HepG2 (cell line): Measurements from ENCODE around the gene SLC13A3. TPM values are rescaled to one million over a fixed set of nuclear protein-coding genes. Genes with fewer than 3 reads are reported as not detected.

ENCODE experiments used
- CC2D1A ChIP-seq: sonication (generic); formaldehyde crosslinking; IDR thresholded peaks from 2 replicates; pipeline ENCODE4 v1.8.1; 2023; ENCODE audit warnings: mild to moderate bottlenecking, missing genetic modification reagents
- CSRNP1 ChIP-seq: sonication (generic); formaldehyde crosslinking; IDR thresholded peaks from 2 replicates; pipeline ENCODE4 v1.8.1; 2023; ENCODE audit warnings: mild to moderate bottlenecking, missing genetic modification reagents
- FOXA1 ChIP-seq, 2 experiments: fragments of 450-650 bp in 1 of 2; sonication (generic) in 1 of 2; formaldehyde crosslinking in 1 of 2; IDR thresholded peaks; 2 replicates each; pipeline versions ENCODE4 v1.4.0 to v1.6.1; 2016 to 2020; ENCODE audit warnings: missing genetic modification reagents in 1 of 2
- MAZ ChIP-seq, 2 experiments: sonication (generic) in 1 of 2; formaldehyde crosslinking in 1 of 2; IDR thresholded peaks; 2 replicates each; pipeline versions ENCODE4 v1.5.0 to v1.6.1; 2012 to 2020; ENCODE audit warnings: low read depth in 2 of 2, mild to moderate bottlenecking in 2 of 2, borderline replicate concordance in 1 of 2, improper control_type of control experiment in 1 of 2, low read length in 1 of 2, missing genetic modification reagents in 1 of 2, moderate library complexity in 1 of 2
- TRIM24 ChIP-seq: sonication (generic); formaldehyde crosslinking; IDR thresholded peaks from 2 replicates; pipeline ENCODE4 v1.8.0; 2022; ENCODE audit warnings: mild to moderate bottlenecking, missing genetic modification reagents
- XBP1 ChIP-seq: sonication (generic); formaldehyde crosslinking; IDR thresholded peaks from 2 replicates; pipeline ENCODE4 v1.5.0; 2020; ENCODE audit warnings: missing genetic modification reagents
- ZNF337 ChIP-seq: sonication (generic); formaldehyde crosslinking; IDR thresholded peaks from 2 replicates; pipeline ENCODE4 v1.5.1; 2020; ENCODE audit warnings: missing genetic modification reagents, low read depth, mild to moderate bottlenecking, borderline replicate concordance
- ZNF354B ChIP-seq: sonication (generic); formaldehyde crosslinking; IDR thresholded peaks from 2 replicates; pipeline ENCODE4 v1.8.0; 2022; ENCODE audit warnings: mild to moderate bottlenecking, missing genetic modification reagents
- ZNF614 ChIP-seq: IDR thresholded peaks from 2 replicates; pipeline ENCODE4 v1.6.1; 2018; ENCODE audit warnings: missing biosample characterization, missing genetic modification reagents, inconsistent platforms, borderline replicate concordance
- ZNF737 ChIP-seq: sonication (generic); formaldehyde crosslinking; IDR thresholded peaks from 2 replicates; pipeline ENCODE4 v1.5.0; 2020; ENCODE audit warnings: missing genetic modification reagents, mild to moderate bottlenecking, borderline replicate concordance
- ZNF747 ChIP-seq: sonication (generic); formaldehyde crosslinking; IDR thresholded peaks from 2 replicates; pipeline ENCODE4 v1.8.1; 2023; ENCODE audit warnings: missing genetic modification reagents, mild to moderate bottlenecking, borderline replicate concordance
- polyA plus RNA-seq, 8 experiments: library from polyadenylated mRNA; depleted of rRNA in 3 of 8; stranded (reverse) in 7 of 8; unstranded in 1 of 8; fragments of >200 nt; fragmentation: Illumina TruSeq in 4 of 8; extraction: Trizol in 4 of 8; gene quantifications; 2 replicates each; pipeline versions ENCODE4 v1.2.1 to v1.2.3, GENCODE V29; 2011 to 2016; ENCODE audit warnings: low read depth in 4 of 8, missing spikeins in 1 of 8, mixed read lengths in 1 of 8; ENCODE audit not compliant: insufficient read depth in 1 of 8
- total RNA-seq, 5 experiments: library from RNA; depleted of rRNA; stranded (reverse); fragments of >200 nt; fragmentation: Illumina TruSeq; extraction: Trizol; gene quantifications; 2 replicates each; pipeline ENCODE4 v1.2.3, GENCODE V29; 2016; ENCODE audit warnings: low read depth in 1 of 5
- TF ChIP-seq, protein P1 (sequence below): sonication (generic); formaldehyde crosslinking; IDR thresholded peaks from 2 replicates; pipeline ENCODE4 v1.5.0; 2020; ENCODE audit warnings: missing genetic modification reagents
- TF ChIP-seq, protein P2 (sequence below): sonication (generic); formaldehyde crosslinking; IDR thresholded peaks from 2 replicates; pipeline ENCODE4 v1.8.0; 2022; ENCODE audit warnings: mild to moderate bottlenecking, missing genetic modification reagents
- TF ChIP-seq, protein P3 (sequence below): sonication (generic); formaldehyde crosslinking; IDR thresholded peaks from 2 replicates; pipeline ENCODE4 v1.4.0; 2020; ENCODE audit warnings: missing genetic modification reagents
- TF ChIP-seq, protein P4 (sequence below): sonication (generic); formaldehyde crosslinking; IDR thresholded peaks from 2 replicates; pipeline ENCODE4 v1.5.1; 2020; ENCODE audit warnings: mild to moderate bottlenecking, missing genetic modification reagents, borderline replicate concordance

The SLC13A3 gene
- total and polyA plus RNA-seq, 2 of the 13 experiments (the other 11 are each of a cell fraction or from before 2014, with no cell fraction given), result 66.5 to 76.0 TPM

DNA sequence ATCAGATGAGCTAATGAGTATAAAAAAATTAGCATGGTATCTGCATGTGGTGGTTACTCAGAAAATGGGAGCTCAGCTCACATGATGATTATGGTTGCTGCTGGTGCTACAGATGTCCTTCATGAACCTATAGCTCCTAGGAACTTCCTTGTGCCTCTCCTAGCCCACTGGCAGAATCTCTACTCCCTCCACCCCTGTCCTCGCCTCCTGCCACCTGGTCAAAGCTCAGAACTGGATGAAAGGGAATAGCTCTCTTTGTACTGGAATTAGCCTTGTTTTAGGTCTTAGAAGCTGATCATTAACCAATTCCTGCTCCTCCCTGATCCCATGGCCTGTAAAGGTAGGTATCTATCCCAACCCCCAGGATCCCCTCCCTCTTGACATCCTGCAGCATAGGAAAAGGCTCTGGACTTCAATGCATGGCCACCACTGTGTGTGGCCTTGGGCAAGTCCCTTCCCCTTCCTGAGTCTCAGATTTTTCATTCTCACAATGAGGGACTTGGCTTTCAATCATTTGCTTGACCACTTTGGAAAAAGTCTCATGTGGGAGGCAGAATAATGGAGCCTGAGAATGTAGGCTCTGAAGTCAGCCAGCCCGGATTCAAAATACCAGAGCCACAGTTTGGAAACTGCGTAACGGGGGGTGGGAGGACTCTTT is 43.9 kb downstream of the SLC13A3 start (continued):
- TF ChIP-seq MAZ (IDR thresholded peaks at IDR 0.05; ENCODE audit: borderline replicate concordance, low read depth, low read length) (0 out of 2 replicates have a peak, but pooled peaks have one; percentile 14), MAZ (CRISPR knock-in tag; IDR thresholded peaks at IDR 0.05; ENCODE audit: low read depth) (no peak), TRIM24 (CRISPR knock-in tag) (no peak), CC2D1A (CRISPR knock-in tag) (no peak), ZNF747 (CRISPR knock-in tag) (peak; percentile 60; the same call in 1 of the 2 replicates), ZNF614 (peak; percentile 93), CSRNP1 (CRISPR knock-in tag) (no peak; the same call in 1 of the 2 replicates), XBP1 (CRISPR knock-in tag) (no peak), ZNF737 (CRISPR knock-in tag) (no peak), ZNF354B (CRISPR knock-in tag) (no peak), ZNF337 (0 out of 2 replicates have a peak, but pooled peaks have one; percentile 34), FOXA1 (IDR thresholded peaks at IDR 0.05) (no peak), FOXA1 (CRISPR knock-in tag; IDR thresholded peaks at IDR 0.05) (peak; percentile 37; the same call in 1 of the 2 replicates)
- TF ChIP-seq, protein P1, sequence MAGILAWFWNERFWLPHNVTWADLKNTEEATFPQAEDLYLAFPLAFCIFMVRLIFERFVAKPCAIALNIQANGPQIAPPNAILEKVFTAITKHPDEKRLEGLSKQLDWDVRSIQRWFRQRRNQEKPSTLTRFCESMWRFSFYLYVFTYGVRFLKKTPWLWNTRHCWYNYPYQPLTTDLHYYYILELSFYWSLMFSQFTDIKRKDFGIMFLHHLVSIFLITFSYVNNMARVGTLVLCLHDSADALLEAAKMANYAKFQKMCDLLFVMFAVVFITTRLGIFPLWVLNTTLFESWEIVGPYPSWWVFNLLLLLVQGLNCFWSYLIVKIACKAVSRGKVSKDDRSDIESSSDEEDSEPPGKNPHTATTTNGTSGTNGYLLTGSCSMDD (CRISPR knock-in tag), result no peak
- TF ChIP-seq, protein P2, sequence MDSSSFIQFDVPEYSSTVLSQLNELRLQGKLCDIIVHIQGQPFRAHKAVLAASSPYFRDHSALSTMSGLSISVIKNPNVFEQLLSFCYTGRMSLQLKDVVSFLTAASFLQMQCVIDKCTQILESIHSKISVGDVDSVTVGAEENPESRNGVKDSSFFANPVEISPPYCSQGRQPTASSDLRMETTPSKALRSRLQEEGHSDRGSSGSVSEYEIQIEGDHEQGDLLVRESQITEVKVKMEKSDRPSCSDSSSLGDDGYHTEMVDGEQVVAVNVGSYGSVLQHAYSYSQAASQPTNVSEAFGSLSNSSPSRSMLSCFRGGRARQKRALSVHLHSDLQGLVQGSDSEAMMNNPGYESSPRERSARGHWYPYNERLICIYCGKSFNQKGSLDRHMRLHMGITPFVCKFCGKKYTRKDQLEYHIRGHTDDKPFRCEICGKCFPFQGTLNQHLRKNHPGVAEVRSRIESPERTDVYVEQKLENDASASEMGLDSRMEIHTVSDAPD (CRISPR knock-in tag), result no peak
- TF ChIP-seq, protein P3, sequence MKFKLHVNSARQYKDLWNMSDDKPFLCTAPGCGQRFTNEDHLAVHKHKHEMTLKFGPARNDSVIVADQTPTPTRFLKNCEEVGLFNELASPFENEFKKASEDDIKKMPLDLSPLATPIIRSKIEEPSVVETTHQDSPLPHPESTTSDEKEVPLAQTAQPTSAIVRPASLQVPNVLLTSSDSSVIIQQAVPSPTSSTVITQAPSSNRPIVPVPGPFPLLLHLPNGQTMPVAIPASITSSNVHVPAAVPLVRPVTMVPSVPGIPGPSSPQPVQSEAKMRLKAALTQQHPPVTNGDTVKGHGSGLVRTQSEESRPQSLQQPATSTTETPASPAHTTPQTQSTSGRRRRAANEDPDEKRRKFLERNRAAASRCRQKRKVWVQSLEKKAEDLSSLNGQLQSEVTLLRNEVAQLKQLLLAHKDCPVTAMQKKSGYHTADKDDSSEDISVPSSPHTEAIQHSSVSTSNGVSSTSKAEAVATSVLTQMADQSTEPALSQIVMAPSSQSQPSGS (CRISPR knock-in tag), result peak; percentile 66
- TF ChIP-seq, protein P4, sequence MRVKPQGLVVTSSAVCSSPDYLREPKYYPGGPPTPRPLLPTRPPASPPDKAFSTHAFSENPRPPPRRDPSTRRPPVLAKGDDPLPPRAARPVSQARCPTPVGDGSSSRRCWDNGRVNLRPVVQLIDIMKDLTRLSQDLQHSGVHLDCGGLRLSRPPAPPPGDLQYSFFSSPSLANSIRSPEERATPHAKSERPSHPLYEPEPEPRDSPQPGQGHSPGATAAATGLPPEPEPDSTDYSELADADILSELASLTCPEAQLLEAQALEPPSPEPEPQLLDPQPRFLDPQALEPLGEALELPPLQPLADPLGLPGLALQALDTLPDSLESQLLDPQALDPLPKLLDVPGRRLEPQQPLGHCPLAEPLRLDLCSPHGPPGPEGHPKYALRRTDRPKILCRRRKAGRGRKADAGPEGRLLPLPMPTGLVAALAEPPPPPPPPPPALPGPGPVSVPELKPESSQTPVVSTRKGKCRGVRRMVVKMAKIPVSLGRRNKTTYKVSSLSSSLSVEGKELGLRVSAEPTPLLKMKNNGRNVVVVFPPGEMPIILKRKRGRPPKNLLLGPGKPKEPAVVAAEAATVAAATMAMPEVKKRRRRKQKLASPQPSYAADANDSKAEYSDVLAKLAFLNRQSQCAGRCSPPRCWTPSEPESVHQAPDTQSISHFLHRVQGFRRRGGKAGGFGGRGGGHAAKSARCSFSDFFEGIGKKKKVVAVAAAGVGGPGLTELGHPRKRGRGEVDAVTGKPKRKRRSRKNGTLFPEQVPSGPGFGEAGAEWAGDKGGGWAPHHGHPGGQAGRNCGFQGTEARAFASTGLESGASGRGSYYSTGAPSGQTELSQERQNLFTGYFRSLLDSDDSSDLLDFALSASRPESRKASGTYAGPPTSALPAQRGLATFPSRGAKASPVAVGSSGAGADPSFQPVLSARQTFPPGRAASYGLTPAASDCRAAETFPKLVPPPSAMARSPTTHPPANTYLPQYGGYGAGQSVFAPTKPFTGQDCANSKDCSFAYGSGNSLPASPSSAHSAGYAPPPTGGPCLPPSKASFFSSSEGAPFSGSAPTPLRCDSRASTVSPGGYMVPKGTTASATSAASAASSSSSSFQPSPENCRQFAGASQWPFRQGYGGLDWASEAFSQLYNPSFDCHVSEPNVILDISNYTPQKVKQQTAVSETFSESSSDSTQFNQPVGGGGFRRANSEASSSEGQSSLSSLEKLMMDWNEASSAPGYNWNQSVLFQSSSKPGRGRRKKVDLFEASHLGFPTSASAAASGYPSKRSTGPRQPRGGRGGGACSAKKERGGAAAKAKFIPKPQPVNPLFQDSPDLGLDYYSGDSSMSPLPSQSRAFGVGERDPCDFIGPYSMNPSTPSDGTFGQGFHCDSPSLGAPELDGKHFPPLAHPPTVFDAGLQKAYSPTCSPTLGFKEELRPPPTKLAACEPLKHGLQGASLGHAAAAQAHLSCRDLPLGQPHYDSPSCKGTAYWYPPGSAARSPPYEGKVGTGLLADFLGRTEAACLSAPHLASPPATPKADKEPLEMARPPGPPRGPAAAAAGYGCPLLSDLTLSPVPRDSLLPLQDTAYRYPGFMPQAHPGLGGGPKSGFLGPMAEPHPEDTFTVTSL (CRISPR knock-in tag), result peak; percentile 81; the same call in 1 of the 2 replicates
